ENCODE data around the gene ELP5. TPM values are rescaled to one million over a fixed set of nuclear protein-coding genes. Genes with fewer than 3 reads are reported as not detected.

ELP5 gene
- total and polyA plus RNA-seq, 2 donors (not counting 3 experiments of a cell fraction or from before 2014, with no cell fraction given): 44.4 to 54.7 TPM

GRCh38 chr17:7224661-7225111 lies 27.3 kb upstream of the ELP5 start:
- no peak overlapping the region for H2AFZ ChIP-seq (ENCODE audit: low read depth, low read length)
- peaks cover 7% of the 10 kb centered on the region for H3K4me1 ChIP-seq (ENCODE audit: control insufficient read depth, extremely low read depth, insufficient read depth, low read length)
- ChIA-PET CTCF (interaction anchor here (1.4 to 2.0 kb wide), 3 partner anchors 15 to 179 kb away, joined by 3 to 9 read pairs (median 4); partner anchors contain the start of gene PHF23), POLR2A (no interaction called here)
- no peaks in the 10 kb centered on the region for H3K9me3 ChIP-seq (replicated peaks; ENCODE audit: control insufficient read depth, insufficient read depth, low read length)
- H4K20me1 ChIP-seq (replicated peaks; ENCODE audit: control insufficient read depth, extremely low read depth, insufficient read depth, low read length): no peaks in the 10 kb centered on the region
- no peak overlapping the region for H3K9ac ChIP-seq (replicated peaks; ENCODE audit: extremely low read depth, insufficient read depth, low read length)
- intact Hi-C loops (cut with micrococcal nuclease) (no loop called here), dilution Hi-C loops (cut with MboI; ENCODE audit: extremely low pct_ligation_motif_present, low sequenced_read_pairs) (no loop called here)
- H3K9me1 ChIP-seq (replicated peaks; ENCODE audit: control insufficient read depth, extremely low read depth, insufficient read depth, low read length): no peaks in the 10 kb centered on the region
- H3K36me3 ChIP-seq (ENCODE audit: control insufficient read depth in 2 of 2, extremely low read depth in 1 of 2, insufficient read depth in 2 of 2, low read length in 2 of 2): peaks cover 27 to 50% of the 10 kb centered on the region in 2 experiments
- TSS peak; percentile 23 for BruUV-seq (replicated peaks)
- no peak for FAIRE-seq
- H3K4me2 ChIP-seq (ENCODE audit: insufficient read depth, low read length): no peak overlapping the region
- TF ChIP-seq POLR2A (IDR thresholded peaks at IDR 0.05; ENCODE audit: low read depth, low read length) (no peak), EZH2 (IDR thresholded peaks at IDR 0.05; ENCODE audit: borderline replicate concordance, low read depth, low read length, severe bottlenecking) (no peak), GATA2 (IDR thresholded peaks at IDR 0.05; ENCODE audit: insufficient read depth, insufficient read length, low read depth, low read length) (no peak), POLR2AphosphoS5 (IDR thresholded peaks at IDR 0.05; ENCODE audit: insufficient read depth, low read depth, low read length) (no peak), MYC (IDR thresholded peaks at IDR 0.05; ENCODE audit: low read depth, low read length) (no peak), MAX (IDR thresholded peaks at IDR 0.05; ENCODE audit: insufficient read depth, insufficient read length) (no peak), FOS (IDR thresholded peaks at IDR 0.05; ENCODE audit: borderline replicate concordance, insufficient read depth, low read length) (no peak), JUN (IDR thresholded peaks at IDR 0.05; ENCODE audit: borderline replicate concordance, insufficient read depth, insufficient read length, low read depth) (no peak), CTCF (IDR thresholded peaks at IDR 0.05; ENCODE audit: extremely low read depth in 1 of 2, insufficient read depth in 1 of 2, low read depth in 1 of 2, low read length in 2 of 2) (no peak)
- H3K4me3 ChIP-seq (replicated peaks in 1 of 3; ENCODE audit: insufficient read depth in 1 of 3, low read depth in 1 of 3, low read length in 3 of 3): no peak overlapping the region
- H3K27ac ChIP-seq (ENCODE audit: insufficient read depth, low read depth, low read length): no peak overlapping the region
- no peaks in the 10 kb centered on the region for H3K27me3 ChIP-seq (ENCODE audit: control insufficient read depth in 2 of 2, insufficient read depth in 2 of 2, low read length in 2 of 2)
- H3K79me2 ChIP-seq (ENCODE audit: control insufficient read depth, insufficient read depth, low read length): peaks cover 2% of the 10 kb centered on the region
- DNase-seq (ENCODE audit: low read depth, low spot score): no peak
